Endothelial cell of umbilical vein (primary cell): ENCODE data around the gene MASP1. TPM values are rescaled to one million over a fixed set of nuclear protein-coding genes. Genes with fewer than 3 reads are reported as not detected.

Source experiments
- BruUV-seq: library from RNA; stranded (reverse); fragments of 400-500 nt; replicated peaks from 2 replicates; lab custom pipeline; 2021; lab: Mats Ljungman, UMichigan
- CTCF ChIA-PET: fragments of 300-600, 350-600 bp; sonication (Branson Sonifier 250); formaldehyde crosslinking; loops from one replicate; lab custom pipeline; 2021; ENCODE audit warnings: antibody characterized with exemption, inconsistent platforms; lab: Charles Lee
- POLR2A ChIA-PET: fragments of 300-600, 350-600 bp; sonication (Branson Sonifier 250); formaldehyde crosslinking; loops from one replicate; lab custom pipeline; 2021; ENCODE audit warnings: antibody characterized with exemption, inconsistent platforms; lab: Charles Lee
- DNase-seq: peaks from one replicate; pipeline ENCODE4 v3.0.0-alpha.2; 2011; ENCODE audit warnings: low read depth, low spot score
- FAIRE-seq: peaks from 2 replicates; lab custom pipeline; 2011; peaks lifted over from hg19 to GRCh38; lab: Jason Lieb, UNC
- H2AFZ ChIP-seq: 2 replicates; pipeline ENCODE4 v1.6.0; 2012; ENCODE audit warnings: low read depth, low read length, control low read depth, inconsistent platforms
- H3K27ac ChIP-seq: 2 replicates; pipeline ENCODE4 v1.5.1; 2011; ENCODE audit warnings: low read depth, mild to moderate bottlenecking, control low read depth, low read length, moderate library complexity; ENCODE audit not compliant: insufficient read depth
- H3K27me3 ChIP-seq, 2 experiments: 2 replicates each; pipeline versions ENCODE4 v1.6.0 to v1.6.1; 2011; ENCODE audit warnings: low read length in 2 of 2, mixed read lengths in 1 of 2; ENCODE audit not compliant: control insufficient read depth in 2 of 2, insufficient read depth in 2 of 2
- H3K36me3 ChIP-seq, 2 experiments: 2 replicates in 1 of 2; 3 replicates in 1 of 2; pipeline ENCODE4 v1.5.1; 2011; ENCODE audit warnings: low read length in 2 of 2, mild to moderate bottlenecking in 1 of 2, moderate library complexity in 1 of 2; ENCODE audit not compliant: control insufficient read depth in 2 of 2, insufficient read depth in 2 of 2; ENCODE audit errors: extremely low read depth in 1 of 2
- H3K4me1 ChIP-seq: 3 replicates; pipeline ENCODE4 v1.5.1; 2011; ENCODE audit warnings: mild to moderate bottlenecking, low read length; ENCODE audit not compliant: control insufficient read depth, insufficient read depth; ENCODE audit errors: extremely low read depth
- H3K4me2 ChIP-seq: 2 replicates; pipeline ENCODE4 v1.6.1; 2011; ENCODE audit warnings: low read length, control low read depth, mixed read lengths; ENCODE audit not compliant: insufficient read depth
- H3K4me3 ChIP-seq, 3 experiments: fragments of 200-600 bp in 1 of 3; sonication (generic), shearing (Covaris generic) in 1 of 3; replicated peaks in 1 of 3; 2 replicates each; pipeline ENCODE4 v1.5.1; 2011 to 2016; ENCODE audit warnings: control low read depth in 3 of 3, low read length in 3 of 3, mild to moderate bottlenecking in 2 of 3, inconsistent platforms in 1 of 3, low read depth in 1 of 3, moderate library complexity in 1 of 3; ENCODE audit not compliant: insufficient read depth in 1 of 3
- H3K79me2 ChIP-seq: 2 replicates; pipeline ENCODE4 v1.6.0; 2012; ENCODE audit warnings: low read length, inconsistent platforms; ENCODE audit not compliant: control insufficient read depth, insufficient read depth
- H3K9ac ChIP-seq: replicated peaks from 2 replicates; pipeline ENCODE3; 2011; ENCODE audit warnings: low read length, control low read depth; ENCODE audit not compliant: insufficient read depth; ENCODE audit errors: extremely low read depth
- H3K9me1 ChIP-seq: replicated peaks from 3 replicates; pipeline ENCODE4 v1.6.0; 2011; ENCODE audit warnings: mild to moderate bottlenecking, low read length; ENCODE audit not compliant: control insufficient read depth, insufficient read depth; ENCODE audit errors: extremely low read depth
- H3K9me3 ChIP-seq: replicated peaks from 2 replicates; pipeline ENCODE4 v1.5.1; 2012; ENCODE audit warnings: low read length, inconsistent platforms; ENCODE audit not compliant: control insufficient read depth, insufficient read depth
- H4K20me1 ChIP-seq: replicated peaks from 2 replicates; pipeline ENCODE3; 2011; ENCODE audit warnings: mild to moderate bottlenecking, low read length; ENCODE audit not compliant: control insufficient read depth, insufficient read depth; ENCODE audit errors: extremely low read depth
- EZH2 ChIP-seq: IDR thresholded peaks from 2 replicates; pipeline ENCODE4 v1.6.1; 2012; ENCODE audit warnings: borderline replicate concordance, low read depth, mild to moderate bottlenecking, moderate library complexity, low read length, inconsistent platforms; ENCODE audit not compliant: severe bottlenecking
- FOS ChIP-seq: IDR thresholded peaks from 2 replicates; pipeline ENCODE4 v1.6.1; 2011; ENCODE audit warnings: mild to moderate bottlenecking, low read length, moderate library complexity, borderline replicate concordance; ENCODE audit not compliant: insufficient read depth
- GATA2 ChIP-seq: IDR thresholded peaks from 2 replicates; pipeline ENCODE4 v1.7.0; 2011; ENCODE audit warnings: low read depth, mild to moderate bottlenecking, moderate library complexity, mixed read lengths, low read length; ENCODE audit not compliant: insufficient read length, insufficient read depth
- JUN ChIP-seq: IDR thresholded peaks from 2 replicates; pipeline ENCODE4 v1.6.1; 2011; ENCODE audit warnings: borderline replicate concordance, low read depth; ENCODE audit not compliant: insufficient read length, insufficient read depth
- MAX ChIP-seq: IDR thresholded peaks from 2 replicates; pipeline ENCODE4 v1.6.1; 2011; ENCODE audit not compliant: insufficient read depth, insufficient read length
- MYC ChIP-seq: IDR thresholded peaks from one replicate; pipeline ENCODE4 v1.6.1; 2011; ENCODE audit warnings: mild to moderate bottlenecking, low read depth, low read length
- POLR2A ChIP-seq: IDR thresholded peaks from 2 replicates; pipeline ENCODE4 v1.6.1; 2012; ENCODE audit warnings: low read depth, mild to moderate bottlenecking, control low read depth, low read length
- POLR2AphosphoS5 ChIP-seq: IDR thresholded peaks from 2 replicates; pipeline ENCODE4 v1.6.1; 2012; ENCODE audit warnings: low read depth, mild to moderate bottlenecking, control low read depth, low read length, moderate library complexity; ENCODE audit not compliant: insufficient read depth
- dilution Hi-C: fragments of 300-500 bp; cut with MboI; formaldehyde crosslinking; loops from one replicate; pipeline ENCODE4 v1.15.0; 2019; ENCODE audit warnings: low sequenced_read_pairs; ENCODE audit not compliant: extremely low pct_ligation_motif_present
- intact Hi-C: fragments of 100-400 bp; cut with micrococcal nuclease; formaldehyde crosslinking; loops from one replicate; pipeline ENCODE4 v1.10.0; 2022
- polyA plus RNA-seq, 4 experiments: library from polyadenylated mRNA; depleted of rRNA in 3 of 4; stranded (reverse) in 3 of 4; unstranded in 1 of 4; fragments of >200 nt; gene quantifications; 2 replicates each; pipeline versions ENCODE4 v1.2.1 to v1.2.3, GENCODE V29; 2011 to 2012; ENCODE audit warnings: missing spikeins in 1 of 4
- total RNA-seq: library from RNA; stranded (reverse); gene quantifications from 2 replicates; pipeline ENCODE4 v1.2.3, GENCODE V29; 2021
- TF ChIP-seq, protein P1 (sequence below), 2 donors: IDR thresholded peaks; 1 replicate in 1 of 2; 2 replicates in 1 of 2; pipeline ENCODE4 v1.5.1; 2011; ENCODE audit warnings: low read length in 2 of 2, mild to moderate bottlenecking in 2 of 2, moderate library complexity in 2 of 2, control low read depth in 1 of 2, inconsistent platforms in 1 of 2, low read depth in 1 of 2; ENCODE audit not compliant: insufficient read depth in 1 of 2; ENCODE audit errors: extremely low read depth in 1 of 2

Gene MASP1
- total and polyA plus RNA-seq, 2 donors (not counting 3 experiments of a cell fraction or from before 2014, with no cell fraction given) = 0.31 to 0.50 TPM

GRCh38 chr3:187296058-187296457, 4.5 kb upstream of the MASP1 start:
- dilution Hi-C loops = no loop called here
- H4K20me1 ChIP-seq = no peaks in the 10 kb centered on the region
- H3K9ac ChIP-seq = no peak overlapping the region
- no peak for TF ChIP-seq POLR2A
- TF ChIP-seq POLR2AphosphoS5 = no peak
- no peak for TF ChIP-seq JUN
- no peak for TF ChIP-seq EZH2
- no peak for TF ChIP-seq FOS
- no peak for TF ChIP-seq MYC
- TF ChIP-seq GATA2 = no peak
- TF ChIP-seq MAX = no peak
- TF ChIP-seq, protein P1, sequence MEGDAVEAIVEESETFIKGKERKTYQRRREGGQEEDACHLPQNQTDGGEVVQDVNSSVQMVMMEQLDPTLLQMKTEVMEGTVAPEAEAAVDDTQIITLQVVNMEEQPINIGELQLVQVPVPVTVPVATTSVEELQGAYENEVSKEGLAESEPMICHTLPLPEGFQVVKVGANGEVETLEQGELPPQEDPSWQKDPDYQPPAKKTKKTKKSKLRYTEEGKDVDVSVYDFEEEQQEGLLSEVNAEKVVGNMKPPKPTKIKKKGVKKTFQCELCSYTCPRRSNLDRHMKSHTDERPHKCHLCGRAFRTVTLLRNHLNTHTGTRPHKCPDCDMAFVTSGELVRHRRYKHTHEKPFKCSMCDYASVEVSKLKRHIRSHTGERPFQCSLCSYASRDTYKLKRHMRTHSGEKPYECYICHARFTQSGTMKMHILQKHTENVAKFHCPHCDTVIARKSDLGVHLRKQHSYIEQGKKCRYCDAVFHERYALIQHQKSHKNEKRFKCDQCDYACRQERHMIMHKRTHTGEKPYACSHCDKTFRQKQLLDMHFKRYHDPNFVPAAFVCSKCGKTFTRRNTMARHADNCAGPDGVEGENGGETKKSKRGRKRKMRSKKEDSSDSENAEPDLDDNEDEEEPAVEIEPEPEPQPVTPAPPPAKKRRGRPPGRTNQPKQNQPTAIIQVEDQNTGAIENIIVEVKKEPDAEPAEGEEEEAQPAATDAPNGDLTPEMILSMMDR (IDR thresholded peaks at IDR 0.05; ENCODE audit: extremely low read depth in 1 of 2, insufficient read depth in 1 of 2, low read depth in 1 of 2, low read length in 2 of 2) = no peak
- no peak overlapping the region for H3K27ac ChIP-seq
- POLR2A ChIA-PET = no interaction called here
- H3K27me3 ChIP-seq = peaks cover 2 to 3% of the 10 kb centered on the region in 2 experiments
- H3K4me3 ChIP-seq = no peak overlapping the region
- no peaks in the 10 kb centered on the region for H3K79me2 ChIP-seq
- no peak for FAIRE-seq
- CTCF ChIA-PET = interaction anchor here (1.4 to 1.8 kb wide), 3 partner anchors 76 to 383 kb away, joined by 3 to 6 read pairs (median 5); no protein-coding TSS in a partner anchor
- H3K9me1 ChIP-seq = no peaks in the 10 kb centered on the region
- H2AFZ ChIP-seq = no peak overlapping the region
- no peak overlapping the region for H3K4me2 ChIP-seq
- no peak for DNase-seq
- intact Hi-C loops = no loop called here
- no peaks in the 10 kb centered on the region for H3K36me3 ChIP-seq
- no peaks in the 10 kb centered on the region for H3K4me1 ChIP-seq
- H3K9me3 ChIP-seq = no peaks in the 10 kb centered on the region
- no TSS peak for BruUV-seq
